ENCODE data around the gene FBXO3. TPM values are rescaled to one million over a fixed set of nuclear protein-coding genes. Genes with fewer than 3 reads are reported as not detected.

The FBXO3 gene
- total and polyA plus RNA-seq, 2 of the 13 experiments (the other 11 are each of a cell fraction or from before 2014, with no cell fraction given), result 20.4 to 27.6 TPM

GRCh38 chr11:33735271-33736147 lies 38.8 kb downstream of the FBXO3 start (continued):
- TF ChIP-seq ARID2 (CRISPR knock-in tag; IDR thresholded peaks at IDR 0.05; ENCODE audit: borderline replicate concordance) (peak; percentile 15; the same call in 1 of the 2 replicates), HOXA5 (CRISPR knock-in tag; IDR thresholded peaks at IDR 0.05) (no peak), ISX (CRISPR knock-in tag; conservative IDR thresholded peaks at IDR 0.05) (no peak), ZNF10 (CRISPR knock-in tag; IDR thresholded peaks at IDR 0.05; ENCODE audit: borderline replicate concordance, low read depth) (no peak), MAF1 (CRISPR knock-in tag; IDR thresholded peaks at IDR 0.05; ENCODE audit: borderline replicate concordance) (peak; percentile 32; the same call in 1 of the 2 replicates), ZNF513 (CRISPR knock-in tag; conservative IDR thresholded peaks at IDR 0.05) (no peak), DMTF1 (CRISPR knock-in tag; IDR thresholded peaks at IDR 0.05) (no peak), SOX6 (IDR thresholded peaks at IDR 0.05) (no peak), SOX6 (CRISPR knock-in tag; IDR thresholded peaks at IDR 0.05) (no peak), ZNF784 (CRISPR knock-in tag; IDR thresholded peaks at IDR 0.05; ENCODE audit: borderline replicate concordance) (0 out of 2 replicates have a peak, but pooled peaks have one; percentile 10), ZNF816 (CRISPR knock-in tag; IDR thresholded peaks at IDR 0.05; ENCODE audit: borderline replicate concordance) (no peak), GLI4 (CRISPR knock-in tag; IDR thresholded peaks at IDR 0.05; ENCODE audit: borderline replicate concordance) (0 out of 2 replicates have a peak, but pooled peaks have one; percentile 44), MYNN (CRISPR knock-in tag; IDR thresholded peaks at IDR 0.05; ENCODE audit: low read depth) (no peak), ZNF235 (CRISPR knock-in tag; IDR thresholded peaks at IDR 0.05; ENCODE audit: borderline replicate concordance) (no peak), MAX (IDR thresholded peaks at IDR 0.05) (0 out of 2 replicates have a peak, but pooled peaks have one; percentile 34), ZNF567 (CRISPR knock-in tag; IDR thresholded peaks at IDR 0.05; ENCODE audit: borderline replicate concordance) (no peak), ZNF547 (CRISPR knock-in tag; IDR thresholded peaks at IDR 0.05) (peak; percentile 15; the same call in 1 of the 2 replicates), ZSCAN31 (CRISPR knock-in tag; IDR thresholded peaks at IDR 0.05; ENCODE audit: low read depth) (0 out of 2 replicates have a peak, but pooled peaks have one; percentile 7), CAMTA2 (CRISPR knock-in tag; IDR thresholded peaks at IDR 0.05; ENCODE audit: borderline replicate concordance) (0 out of 2 replicates have a peak, but pooled peaks have one; percentile 52), CHCHD3 (CRISPR knock-in tag; IDR thresholded peaks at IDR 0.05) (no peak), TERF1 (CRISPR knock-in tag; IDR thresholded peaks at IDR 0.05) (0 out of 2 replicates have a peak, but pooled peaks have one; percentile 68), ZFP41 (CRISPR knock-in tag; IDR thresholded peaks at IDR 0.05; ENCODE audit: borderline replicate concordance) (no peak)

Measured in HepG2 (cell line).